Omental fat pad (tissue), 4 donors: ENCODE results near the gene USP40. TPM values are rescaled to one million over a fixed set of nuclear protein-coding genes. Genes with fewer than 3 reads are reported as not detected.

ENCODE experiments used
- ATAC-seq: fragments of 150-250 bp; one replicate; pipeline ENCODE4 v1.9.1; 2016; ENCODE audit warnings: mild to moderate bottlenecking, moderate library complexity; ENCODE audit not compliant: low FRiP score
- DNase-seq: peaks from one replicate; pipeline ENCODE4 v3.0.0-alpha.2; 2019; ENCODE audit warnings: low spot score
- total RNA-seq, 4 donors: library from RNA; depleted of rRNA; stranded (reverse); fragments of >200 nt; gene quantifications; one replicate each; pipeline ENCODE4 v1.1.0, GENCODE V29; 2016
- TF ChIP-seq, protein P1 (sequence below), 3 donors: fragments of 450-650 bp; IDR thresholded peaks; one replicate each; pipeline ENCODE4 v1.5.1; 2016 to 2017; ENCODE audit warnings: antibody characterized with exemption in 3 of 3, mild to moderate bottlenecking in 3 of 3, moderate library complexity in 2 of 3

Gene USP40
- total RNA-seq, 4 donors from 2014 or later: 23.4 to 50.6 (median 35.1) TPM

GRCh38 chr2:233553366-233553765, 13.2 kb downstream of the USP40 start:
- ATAC-seq (no peak), DNase-seq (no peak)
- TF ChIP-seq, protein P1, sequence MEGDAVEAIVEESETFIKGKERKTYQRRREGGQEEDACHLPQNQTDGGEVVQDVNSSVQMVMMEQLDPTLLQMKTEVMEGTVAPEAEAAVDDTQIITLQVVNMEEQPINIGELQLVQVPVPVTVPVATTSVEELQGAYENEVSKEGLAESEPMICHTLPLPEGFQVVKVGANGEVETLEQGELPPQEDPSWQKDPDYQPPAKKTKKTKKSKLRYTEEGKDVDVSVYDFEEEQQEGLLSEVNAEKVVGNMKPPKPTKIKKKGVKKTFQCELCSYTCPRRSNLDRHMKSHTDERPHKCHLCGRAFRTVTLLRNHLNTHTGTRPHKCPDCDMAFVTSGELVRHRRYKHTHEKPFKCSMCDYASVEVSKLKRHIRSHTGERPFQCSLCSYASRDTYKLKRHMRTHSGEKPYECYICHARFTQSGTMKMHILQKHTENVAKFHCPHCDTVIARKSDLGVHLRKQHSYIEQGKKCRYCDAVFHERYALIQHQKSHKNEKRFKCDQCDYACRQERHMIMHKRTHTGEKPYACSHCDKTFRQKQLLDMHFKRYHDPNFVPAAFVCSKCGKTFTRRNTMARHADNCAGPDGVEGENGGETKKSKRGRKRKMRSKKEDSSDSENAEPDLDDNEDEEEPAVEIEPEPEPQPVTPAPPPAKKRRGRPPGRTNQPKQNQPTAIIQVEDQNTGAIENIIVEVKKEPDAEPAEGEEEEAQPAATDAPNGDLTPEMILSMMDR (IDR thresholded peaks at IDR 0.05): no peak

DNA sequence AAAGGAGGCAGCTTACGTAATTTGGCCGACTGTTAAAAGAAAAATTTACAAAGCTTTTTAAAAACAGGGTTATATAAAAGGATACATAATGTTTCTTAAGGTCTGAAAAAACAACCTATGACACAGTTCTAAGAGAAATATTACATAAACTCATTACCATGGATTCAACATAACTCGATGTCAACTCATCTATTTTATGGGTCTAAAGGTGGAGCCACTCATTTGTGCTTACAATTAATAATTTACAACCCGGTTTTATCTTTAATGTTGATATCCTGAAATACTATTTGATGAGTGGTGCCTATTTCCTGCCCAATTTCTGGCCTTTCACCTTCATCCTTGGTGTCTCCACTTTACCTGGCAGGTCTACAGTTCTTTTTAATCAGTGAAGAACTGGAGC, 15.1 kb downstream of the USP40 start:
- TF ChIP-seq, protein P1 (IDR thresholded peaks at IDR 0.05): no peak
- ATAC-seq: no peak

GRCh38 chr2:233546774-233547173, 19.8 kb downstream of the USP40 start:
- TF ChIP-seq, protein P1 (IDR thresholded peaks at IDR 0.05): no peak
- ATAC-seq (no peak), DNase-seq (no peak)

More for the DNA sequence above, 15.1 kb downstream of the USP40 start:
- DNase-seq: no peak

GRCh38 chr2:233546101-233546500, 20.5 kb downstream of the USP40 start:
- DNase-seq (no peak), ATAC-seq (no peak)
- TF ChIP-seq, protein P1 (IDR thresholded peaks at IDR 0.05): no peak

- ATAC-seq (no peak), DNase-seq (no peak)
- TF ChIP-seq, protein P1 (IDR thresholded peaks at IDR 0.05): no peak
Observed at GRCh38 chr2:233544200-233544610, 22.4 kb downstream of the USP40 start.

DNA sequence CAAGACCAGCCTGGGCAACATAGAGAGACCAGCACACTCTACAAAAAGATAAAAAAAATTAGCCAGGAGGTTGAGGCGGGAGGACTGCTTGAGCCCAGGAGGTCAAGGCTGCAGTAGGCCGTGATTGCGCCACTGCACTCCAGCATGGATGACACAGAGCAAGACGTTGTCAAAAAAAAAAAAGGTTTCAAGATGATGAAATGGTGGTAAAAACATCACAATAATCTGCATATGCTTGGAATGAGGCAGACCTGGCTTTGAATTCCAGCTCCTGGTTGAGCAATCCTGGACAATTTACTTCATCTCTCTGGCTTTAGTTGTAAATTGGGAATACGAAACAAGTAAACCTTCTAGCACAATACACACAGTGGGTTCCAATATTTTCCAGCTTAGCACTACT, 24.1 kb downstream of the USP40 start:
- ATAC-seq (peak; percentile 81), DNase-seq (peak; percentile 38)
- TF ChIP-seq, protein P1 (IDR thresholded peaks at IDR 0.05): no peak

DNA sequence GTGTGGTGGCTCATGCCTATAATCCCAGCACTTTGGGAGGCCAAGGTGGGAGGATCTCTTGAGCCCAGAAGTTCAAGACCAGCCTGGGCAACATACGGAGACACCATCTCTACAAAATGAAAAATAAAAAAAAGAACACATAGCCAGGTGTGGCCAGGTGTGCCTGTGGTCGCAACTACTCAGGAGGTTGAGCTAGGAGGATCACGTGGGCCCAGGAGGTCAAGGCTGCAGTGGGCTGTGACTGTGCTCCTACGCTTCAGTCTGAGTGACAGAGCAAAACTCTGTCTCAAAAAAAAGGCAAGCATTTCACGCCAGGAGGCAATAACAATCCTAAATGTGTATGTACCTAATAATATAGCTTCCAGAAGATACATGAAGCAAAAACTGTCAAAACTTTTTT, 27.8 kb downstream of the USP40 start:
- DNase-seq: no peak
- no peak for ATAC-seq
- TF ChIP-seq, protein P1 (IDR thresholded peaks at IDR 0.05): no peak
